ENCODE data around the gene NMRK1. TPM values are rescaled to one million over a fixed set of nuclear protein-coding genes. Genes with fewer than 3 reads are reported as not detected.
A peak's percentile ranks its signal among the peaks of the same experiment; 100 is the strongest.

Gene NMRK1
- total and polyA plus RNA-seq, 2 of the 13 experiments (the other 11 are each of a cell fraction or from before 2014, with no cell fraction given), result 9.1 to 12.9 TPM

GRCh38 chr9:75027187-75028107 is 60.5 kb downstream of the NMRK1 start (continued):
- TF ChIP-seq, protein P1, sequence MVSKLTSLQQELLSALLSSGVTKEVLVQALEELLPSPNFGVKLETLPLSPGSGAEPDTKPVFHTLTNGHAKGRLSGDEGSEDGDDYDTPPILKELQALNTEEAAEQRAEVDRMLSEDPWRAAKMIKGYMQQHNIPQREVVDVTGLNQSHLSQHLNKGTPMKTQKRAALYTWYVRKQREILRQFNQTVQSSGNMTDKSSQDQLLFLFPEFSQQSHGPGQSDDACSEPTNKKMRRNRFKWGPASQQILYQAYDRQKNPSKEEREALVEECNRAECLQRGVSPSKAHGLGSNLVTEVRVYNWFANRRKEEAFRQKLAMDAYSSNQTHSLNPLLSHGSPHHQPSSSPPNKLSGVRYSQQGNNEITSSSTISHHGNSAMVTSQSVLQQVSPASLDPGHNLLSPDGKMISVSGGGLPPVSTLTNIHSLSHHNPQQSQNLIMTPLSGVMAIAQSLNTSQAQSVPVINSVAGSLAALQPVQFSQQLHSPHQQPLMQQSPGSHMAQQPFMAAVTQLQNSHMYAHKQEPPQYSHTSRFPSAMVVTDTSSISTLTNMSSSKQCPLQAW (CRISPR knock-in tag; IDR thresholded peaks at IDR 0.05), result peak; percentile 49
- TF ChIP-seq, protein P2, sequence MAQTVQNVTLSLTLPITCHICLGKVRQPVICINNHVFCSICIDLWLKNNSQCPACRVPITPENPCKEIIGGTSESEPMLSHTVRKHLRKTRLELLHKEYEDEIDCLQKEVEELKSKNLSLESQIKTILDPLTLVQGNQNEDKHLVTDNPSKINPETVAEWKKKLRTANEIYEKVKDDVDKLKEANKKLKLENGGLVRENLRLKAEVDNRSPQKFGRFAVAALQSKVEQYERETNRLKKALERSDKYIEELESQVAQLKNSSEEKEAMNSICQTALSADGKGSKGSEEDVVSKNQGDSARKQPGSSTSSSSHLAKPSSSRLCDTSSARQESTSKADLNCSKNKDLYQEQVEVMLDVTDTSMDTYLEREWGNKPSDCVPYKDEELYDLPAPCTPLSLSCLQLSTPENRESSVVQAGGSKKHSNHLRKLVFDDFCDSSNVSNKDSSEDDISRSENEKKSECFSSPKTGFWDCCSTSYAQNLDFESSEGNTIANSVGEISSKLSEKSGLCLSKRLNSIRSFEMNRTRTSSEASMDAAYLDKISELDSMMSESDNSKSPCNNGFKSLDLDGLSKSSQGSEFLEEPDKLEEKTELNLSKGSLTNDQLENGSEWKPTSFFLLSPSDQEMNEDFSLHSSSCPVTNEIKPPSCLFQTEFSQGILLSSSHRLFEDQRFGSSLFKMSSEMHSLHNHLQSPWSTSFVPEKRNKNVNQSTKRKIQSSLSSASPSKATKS (CRISPR knock-in tag; IDR thresholded peaks at IDR 0.05), result no peak
- TF ChIP-seq ZNF605 (CRISPR knock-in tag; IDR thresholded peaks at IDR 0.05) (peak; percentile 58; the same call in 1 of the 2 replicates), KLF16 (CRISPR knock-in tag; IDR thresholded peaks at IDR 0.05) (0 out of 4 replicates have a peak, but pooled peaks of 1 of the 2 experiments have one; percentile 3), ZNF496 (CRISPR knock-in tag; IDR thresholded peaks at IDR 0.05; ENCODE audit: insufficient replicate concordance) (no peak), ZNF75D (CRISPR knock-in tag; IDR thresholded peaks at IDR 0.05; ENCODE audit: borderline replicate concordance) (no peak), HNRNPL (IDR thresholded peaks at IDR 0.05; ENCODE audit: low read depth, low read length) (no peak), SP2 (CRISPR knock-in tag; IDR thresholded peaks at IDR 0.05) (no peak), ZNF782 (CRISPR knock-in tag; IDR thresholded peaks at IDR 0.05; ENCODE audit: borderline replicate concordance) (no peak), NFE2L1 (CRISPR knock-in tag; IDR thresholded peaks at IDR 0.05; ENCODE audit: borderline replicate concordance) (no peak), ZNF549 (CRISPR knock-in tag; IDR thresholded peaks at IDR 0.05) (no peak), PAXIP1 (CRISPR knock-in tag; conservative IDR thresholded peaks at IDR 0.05) (peak; percentile 11; the same call in 1 of the 2 replicates), RNF2 (conservative IDR thresholded peaks at IDR 0.05; ENCODE audit: low read depth) (no peak), WIZ (CRISPR knock-in tag; IDR thresholded peaks at IDR 0.05) (no peak; the same call in 1 of the 2 replicates), ZC3H4 (CRISPR knock-in tag; IDR thresholded peaks at IDR 0.05; ENCODE audit: borderline replicate concordance) (no peak)
- TF ChIP-seq, protein P3, sequence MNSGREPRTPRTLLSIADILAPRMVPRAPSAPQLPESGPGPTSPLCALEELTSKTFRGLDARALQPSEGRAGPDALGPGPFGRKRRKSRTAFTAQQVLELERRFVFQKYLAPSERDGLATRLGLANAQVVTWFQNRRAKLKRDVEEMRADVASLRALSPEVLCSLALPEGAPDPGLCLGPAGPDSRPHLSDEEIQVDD (CRISPR knock-in tag; IDR thresholded peaks at IDR 0.05; ENCODE audit: borderline replicate concordance), result no peak
- TF ChIP-seq, protein P4, sequence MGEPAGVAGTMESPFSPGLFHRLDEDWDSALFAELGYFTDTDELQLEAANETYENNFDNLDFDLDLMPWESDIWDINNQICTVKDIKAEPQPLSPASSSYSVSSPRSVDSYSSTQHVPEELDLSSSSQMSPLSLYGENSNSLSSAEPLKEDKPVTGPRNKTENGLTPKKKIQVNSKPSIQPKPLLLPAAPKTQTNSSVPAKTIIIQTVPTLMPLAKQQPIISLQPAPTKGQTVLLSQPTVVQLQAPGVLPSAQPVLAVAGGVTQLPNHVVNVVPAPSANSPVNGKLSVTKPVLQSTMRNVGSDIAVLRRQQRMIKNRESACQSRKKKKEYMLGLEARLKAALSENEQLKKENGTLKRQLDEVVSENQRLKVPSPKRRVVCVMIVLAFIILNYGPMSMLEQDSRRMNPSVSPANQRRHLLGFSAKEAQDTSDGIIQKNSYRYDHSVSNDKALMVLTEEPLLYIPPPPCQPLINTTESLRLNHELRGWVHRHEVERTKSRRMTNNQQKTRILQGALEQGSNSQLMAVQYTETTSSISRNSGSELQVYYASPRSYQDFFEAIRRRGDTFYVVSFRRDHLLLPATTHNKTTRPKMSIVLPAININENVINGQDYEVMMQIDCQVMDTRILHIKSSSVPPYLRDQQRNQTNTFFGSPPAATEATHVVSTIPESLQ (CRISPR knock-in tag; conservative IDR thresholded peaks at IDR 0.05), result no peak

Data from HepG2 (cell line).